ENCODE data around the gene ZNF598.

Gene ZNF598

GRCh38 chr16:2005646-2006045 lies 4.0 kb downstream of the ZNF598 start:
- no peak for DNase-seq

GRCh38 chr16:2004795-2005517 lies 4.7 kb downstream of the ZNF598 start:
- DNase-seq, result no peak

DNA sequence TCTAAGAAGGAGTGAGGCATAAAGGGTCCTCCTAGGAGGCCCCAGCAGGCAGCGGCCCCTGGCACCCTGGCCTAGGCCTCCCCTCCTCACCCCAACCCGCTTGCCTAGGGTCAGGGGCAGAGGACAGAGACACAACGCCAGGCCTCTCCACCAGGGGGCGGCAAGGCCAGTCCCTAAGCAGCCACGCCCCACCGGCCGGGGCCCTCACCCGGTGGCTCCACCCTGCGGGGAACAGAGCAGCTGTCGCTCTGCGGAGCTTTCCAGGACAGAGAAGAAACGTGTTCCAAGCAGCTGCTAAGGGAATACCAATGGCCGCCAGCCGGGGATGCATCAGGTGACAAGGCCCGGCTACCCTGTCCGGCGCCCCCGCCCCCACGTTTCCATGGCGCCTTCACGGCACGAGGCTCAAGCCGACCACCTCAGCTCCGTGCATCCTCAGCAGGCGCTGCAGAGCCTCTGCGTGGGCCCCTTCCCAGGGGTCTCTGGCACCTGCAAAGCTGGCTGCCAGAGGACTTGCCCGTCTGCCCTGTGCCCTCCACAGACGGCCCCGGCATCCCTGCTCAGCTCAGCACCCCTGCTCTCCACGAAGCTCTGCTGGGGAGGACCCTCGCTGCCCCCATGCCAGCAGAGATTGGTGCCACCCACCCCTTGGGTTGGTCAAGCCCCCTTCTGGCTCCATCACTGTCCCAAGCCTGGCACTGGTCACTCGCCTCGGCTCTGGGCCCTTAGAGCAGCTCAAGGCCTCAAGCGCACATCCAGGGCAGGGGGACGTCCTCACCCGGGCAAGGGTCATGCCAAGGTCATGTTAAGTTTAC lies 5.6 kb downstream of the ZNF598 start:
- peak; percentile 74 for DNase-seq

- no peak for DNase-seq
Observed at GRCh38 chr16:2003231-2003826, 6.3 kb downstream of the ZNF598 start.

- no peak for DNase-seq
Observed at GRCh38 chr16:2002406-2003230, 7.0 kb downstream of the ZNF598 start.

DNA sequence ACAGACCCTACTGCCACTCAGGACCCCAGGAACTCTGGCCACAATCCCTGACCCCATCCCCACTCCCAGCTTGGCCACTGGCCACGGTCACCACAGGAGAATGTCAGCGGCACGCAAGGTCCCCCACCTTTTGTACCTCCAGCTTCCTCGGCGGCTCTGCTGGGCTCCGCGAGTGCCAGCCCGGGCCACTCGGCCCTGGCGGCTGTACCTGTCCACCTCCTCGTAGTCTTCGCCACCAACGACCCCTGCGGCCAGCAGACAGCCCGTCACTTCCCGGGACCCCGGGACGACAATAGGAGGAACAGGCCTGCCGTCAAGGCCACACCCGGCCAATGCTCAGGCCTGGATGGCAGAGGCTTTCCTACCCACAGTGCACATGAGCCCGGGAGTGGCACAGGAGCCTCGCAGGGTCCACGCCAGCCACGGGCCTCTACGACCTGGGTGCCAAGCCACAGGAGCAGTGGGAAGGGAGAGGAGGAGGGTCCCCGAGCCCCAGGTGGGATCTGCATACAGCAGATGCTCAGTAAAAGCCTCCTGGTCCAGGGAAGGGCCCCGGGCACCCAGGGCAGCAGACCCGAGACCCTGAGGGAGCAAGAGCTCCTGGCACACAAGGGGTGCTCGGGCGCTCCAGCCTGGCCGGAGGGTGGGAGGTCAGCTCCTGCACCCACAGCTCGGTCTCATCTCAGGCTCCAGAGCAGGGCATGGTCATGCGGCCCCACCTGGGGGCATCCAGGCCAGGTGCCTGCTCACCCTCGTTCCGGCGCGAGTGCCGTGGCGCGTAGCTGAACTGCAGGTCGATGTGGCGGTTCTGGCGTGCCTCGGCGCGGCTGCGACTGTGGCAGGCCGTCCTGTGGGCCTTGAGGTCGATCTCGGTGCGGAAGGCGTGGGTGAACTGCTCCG lies 7.9 kb downstream of the ZNF598 start:
- DNase-seq, result no peak

DNA sequence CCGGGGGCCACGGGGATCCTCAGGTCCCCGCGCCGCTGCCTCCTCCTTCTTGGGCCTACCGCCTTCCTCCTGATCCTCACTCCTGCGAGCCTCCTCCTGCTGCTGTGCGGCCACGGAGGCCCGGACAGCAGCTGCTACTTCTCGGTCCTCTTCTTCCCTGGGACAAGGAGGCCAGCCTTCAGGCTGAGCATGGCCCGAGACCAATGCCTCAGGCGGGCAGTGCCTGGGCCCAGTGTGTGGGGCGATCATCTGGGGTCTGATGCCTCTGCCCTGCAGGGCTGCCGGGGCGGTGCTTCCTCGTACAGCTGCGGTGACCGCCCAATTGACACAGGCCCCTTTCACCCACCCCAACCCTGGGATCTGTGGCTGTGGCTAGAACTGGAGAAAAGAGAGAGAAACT lies 8.6 kb downstream of the ZNF598 start:
- no peak for DNase-seq

DNA sequence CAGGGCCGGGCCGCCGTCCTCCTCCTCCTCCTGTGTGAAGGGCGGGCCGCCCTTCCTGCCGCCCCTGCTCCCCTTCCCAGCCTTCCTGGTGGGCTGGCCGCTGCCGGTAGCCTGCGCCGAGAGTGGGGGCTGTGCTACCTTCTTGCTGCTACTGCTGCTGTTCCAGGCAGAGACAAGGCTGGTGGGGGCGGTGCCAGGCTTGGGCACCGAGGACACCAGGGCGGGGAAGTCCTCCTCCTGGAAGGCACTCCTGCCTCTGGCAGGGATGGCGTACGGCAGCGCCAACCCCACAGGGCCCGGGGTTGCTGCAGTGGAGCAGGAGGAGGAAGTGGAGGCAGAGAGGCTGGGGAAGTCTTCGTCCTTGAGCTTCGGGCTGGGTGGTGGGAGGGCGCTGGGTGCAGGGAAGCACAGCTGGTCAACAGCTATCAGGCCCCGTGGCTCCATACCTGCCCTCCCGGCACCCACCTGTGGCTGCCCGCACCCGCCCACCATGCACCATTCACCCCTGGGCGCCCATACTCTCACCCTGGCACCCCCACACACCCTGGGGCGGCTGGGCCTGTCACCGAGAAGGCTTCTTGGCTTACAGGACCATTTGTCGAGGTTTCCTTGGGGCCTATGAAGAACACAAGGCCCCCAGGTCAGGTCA lies 9.6 kb downstream of the ZNF598 start:
- no peak for DNase-seq

- no peak for DNase-seq
Observed at GRCh38 chr16:1998852-1999801, 10.5 kb downstream of the ZNF598 start.

DNA sequence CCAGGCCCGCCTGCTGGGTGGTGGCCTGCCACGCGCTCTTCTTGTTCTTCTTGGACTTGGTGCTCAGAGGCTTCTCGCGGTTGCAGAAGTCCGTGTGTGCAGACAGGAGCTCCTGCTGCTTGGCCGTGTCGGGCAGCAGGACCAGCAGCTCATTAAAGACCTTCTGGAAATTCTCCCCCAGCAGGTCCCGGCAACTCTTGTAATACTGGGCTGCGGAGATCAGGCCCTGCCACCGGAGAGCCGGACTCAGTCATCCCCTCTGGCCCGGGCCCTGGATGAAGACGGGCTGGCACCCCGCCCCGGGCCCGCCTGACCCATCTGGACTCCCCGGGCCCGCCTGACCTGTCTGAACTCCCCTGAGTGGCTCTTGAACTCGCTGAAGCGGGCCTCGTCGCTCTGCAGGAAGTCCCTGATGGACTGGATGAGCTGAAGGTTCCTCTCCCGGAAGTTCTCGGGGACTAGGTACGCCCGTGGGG lies 11.2 kb downstream of the ZNF598 start:
- no peak for DNase-seq

GRCh38 chr16:1997494-1998359 lies 11.9 kb downstream of the ZNF598 start:
- DNase-seq, result no peak

GRCh38 chr16:1993731-1994131 lies 15.9 kb downstream of the ZNF598 start:
- no peak for DNase-seq

GRCh38 chr16:1992704-1993317 lies 16.8 kb downstream of the ZNF598 start:
- no peak for DNase-seq

- peak; percentile 92 for DNase-seq
Observed at GRCh38 chr16:1991948-1992703, 17.5 kb downstream of the ZNF598 start.

DNA sequence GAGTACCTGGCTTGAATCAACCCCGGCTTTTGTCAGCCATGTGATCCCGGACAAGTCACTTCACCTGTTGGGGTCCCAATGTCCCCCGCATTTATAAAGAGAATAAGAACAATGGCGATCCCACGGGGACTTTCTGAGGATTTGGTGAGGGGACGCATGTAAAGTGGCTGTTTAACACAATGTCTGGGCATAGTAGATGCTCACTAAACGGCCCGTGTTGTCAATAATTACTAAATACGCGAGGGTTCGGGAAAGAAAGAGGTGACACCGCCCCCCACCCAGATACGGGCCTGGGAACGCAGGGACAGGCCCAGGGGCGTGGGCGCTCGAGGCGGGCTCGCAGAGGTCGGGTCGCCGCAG lies 18.1 kb downstream of the ZNF598 start:
- no peak for DNase-seq

DNA sequence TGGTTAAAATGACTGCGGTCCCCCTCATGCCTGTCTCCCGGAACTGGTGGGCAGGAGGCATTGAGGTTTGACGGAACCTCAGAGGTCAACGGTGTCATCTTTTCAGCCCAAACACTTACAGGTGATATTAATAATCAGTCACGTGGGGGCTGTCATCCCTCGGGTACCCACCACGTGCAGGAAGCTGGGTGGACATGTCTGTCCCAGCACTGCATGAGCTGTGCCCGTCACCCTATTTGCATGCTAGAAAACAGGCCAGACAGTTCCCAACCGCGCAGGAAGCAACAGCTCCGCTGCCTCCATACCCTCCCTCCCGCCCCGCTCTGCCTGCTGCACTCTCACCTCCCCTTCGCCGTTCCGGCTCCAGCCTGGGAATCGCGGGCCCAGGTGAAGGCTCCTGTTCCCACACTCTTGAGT lies 18.5 kb downstream of the ZNF598 start:
- no peak for DNase-seq

GRCh38 chr16:1990351-1991134 lies 19.1 kb downstream of the ZNF598 start:
- no peak for DNase-seq
